Kidney (tissue), 14 donors: ENCODE data around the gene ZNF107. TPM values are rescaled to one million over a fixed set of nuclear protein-coding genes. Genes with fewer than 3 reads are reported as not detected.

Experiments
- DNase-seq, 5 donors: peaks; one replicate each; pipeline ENCODE4 v3.0.0-alpha.2; 2013 to 2020
- FAIRE-seq: peaks from 2 replicates; lab custom pipeline; 2012; peaks lifted over from hg19 to GRCh38; lab: Jason Lieb, UNC
- H3K27ac ChIP-seq, 2 donors: one replicate each; pipeline ENCODE4 v1.7.0; 2013; ENCODE audit warnings: low read depth in 2 of 2, low read length in 2 of 2, inconsistent platforms in 1 of 2
- H3K27me3 ChIP-seq: one replicate; pipeline ENCODE4 v1.7.1; 2013; ENCODE audit warnings: low read length, inconsistent platforms; ENCODE audit not compliant: control insufficient read depth, insufficient read depth
- H3K36me3 ChIP-seq, 3 donors: one replicate each; pipeline versions ENCODE4 v1.7.0 to v1.7.1; 2013; ENCODE audit warnings: low read length in 3 of 3, control low read depth in 1 of 3, inconsistent platforms in 1 of 3; ENCODE audit not compliant: insufficient read depth in 3 of 3, control insufficient read depth in 2 of 3
- H3K4me1 ChIP-seq, 3 donors: one replicate each; pipeline versions ENCODE4 v1.7.0 to v1.7.1; 2013; ENCODE audit warnings: low read length in 3 of 3, inconsistent platforms in 1 of 3, low read depth in 1 of 3; ENCODE audit not compliant: control insufficient read depth in 2 of 3, insufficient read depth in 2 of 3
- H3K4me3 ChIP-seq, 3 donors: one replicate each; pipeline versions ENCODE4 v1.7.0 to v1.8.1; 2013; ENCODE audit warnings: low read length in 3 of 3, control low read depth in 1 of 3, inconsistent platforms in 1 of 3
- H3K9ac ChIP-seq, 3 donors: one replicate each; pipeline versions ENCODE4 v1.7.0 to v1.7.1; 2013; ENCODE audit warnings: low read length in 3 of 3, control low read depth in 1 of 3, inconsistent platforms in 1 of 3
- H3K9me3 ChIP-seq, 3 donors: one replicate each; pipeline versions ENCODE4 v1.7.0 to v1.7.1; 2013; ENCODE audit warnings: low read length in 3 of 3, control low read depth in 1 of 3, inconsistent platforms in 1 of 3; ENCODE audit not compliant: control insufficient read depth in 2 of 3, insufficient read depth in 1 of 3
- intact Hi-C: fragments of 100-400 bp; cut with DNase I; formaldehyde crosslinking; loops from one replicate; pipeline ENCODE4 v1.11.1; 2022
- microRNA-seq: library from miRNA; unstranded; fragments of <30 nt; microRNA quantifications from one replicate; pipeline ENCODE4 v1.2.0, GENCODE V29; 2020
- polyA plus RNA-seq: library from polyadenylated mRNA; stranded (reverse); fragments of 350-450 nt; fragmentation: Illumina TruSeq; extraction: RNeasy Lipid Tissue Mini Kit (QIAGEN cat#74804); gene quantifications from one replicate; pipeline ENCODE4 v1.2.3, GENCODE V29; 2014; ENCODE audit warnings: low read depth, low replicate concordance; ENCODE audit not compliant: insufficient read depth
- total RNA-seq: library from RNA; stranded (reverse); fragmentation: NEBNext Ultra II Directional; extraction: Animal tissue kit (Norgen Biotek cat#: 25700); gene quantifications from one replicate; pipeline ENCODE4 v1.2.1, GENCODE V29; 2021
- TF ChIP-seq, protein P1 (sequence below): IDR thresholded peaks from 3 replicates; pipeline ENCODE4 v1.5.1; 2012; ENCODE audit warnings: mild to moderate bottlenecking, moderate library complexity, borderline replicate concordance; ENCODE audit not compliant: insufficient read depth; ENCODE audit errors: extremely low read depth
- donor health status: control.
- donor health status: control.
- donor health status: control.
- donor health status: control.
- donor health status: control.
- donor health status: DM: yes; HTN: yes; CAD: no.
- donor health status: Normal renal cell carcinoma (clear cell type).

Gene ZNF107
- total and polyA plus RNA-seq, 2 donors from 2014 or later: 0.80 to 8.0 TPM

DNA sequence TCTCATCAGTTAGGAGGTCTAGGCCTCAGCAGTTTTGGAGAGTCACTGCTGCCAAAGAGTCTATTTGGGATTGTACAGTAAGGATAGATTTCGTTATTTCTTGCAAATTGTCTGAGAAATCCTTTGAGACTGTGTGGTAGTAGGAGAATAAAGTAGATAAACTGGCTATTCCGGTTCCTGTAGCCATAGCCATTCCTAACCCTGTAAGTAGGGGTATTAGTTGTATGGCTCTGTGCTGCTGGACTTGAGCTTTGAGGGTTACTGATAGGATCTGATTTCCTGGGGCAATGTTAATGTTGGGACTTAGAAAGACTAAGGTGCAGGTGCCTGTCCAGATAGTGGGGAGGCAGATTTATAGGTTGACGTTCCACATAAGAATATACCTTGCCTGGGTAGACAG, 92.2 kb downstream of the ZNF107 start:
- H3K36me3 ChIP-seq: no peaks in the 10 kb centered on the region
- H3K27me3 ChIP-seq: no peaks in the 10 kb centered on the region
- no peak overlapping the region for H3K27ac ChIP-seq
- FAIRE-seq (no peak), DNase-seq (peak in 2 of 5 donors; percentile 3 to 29)
- TF ChIP-seq, protein P1, sequence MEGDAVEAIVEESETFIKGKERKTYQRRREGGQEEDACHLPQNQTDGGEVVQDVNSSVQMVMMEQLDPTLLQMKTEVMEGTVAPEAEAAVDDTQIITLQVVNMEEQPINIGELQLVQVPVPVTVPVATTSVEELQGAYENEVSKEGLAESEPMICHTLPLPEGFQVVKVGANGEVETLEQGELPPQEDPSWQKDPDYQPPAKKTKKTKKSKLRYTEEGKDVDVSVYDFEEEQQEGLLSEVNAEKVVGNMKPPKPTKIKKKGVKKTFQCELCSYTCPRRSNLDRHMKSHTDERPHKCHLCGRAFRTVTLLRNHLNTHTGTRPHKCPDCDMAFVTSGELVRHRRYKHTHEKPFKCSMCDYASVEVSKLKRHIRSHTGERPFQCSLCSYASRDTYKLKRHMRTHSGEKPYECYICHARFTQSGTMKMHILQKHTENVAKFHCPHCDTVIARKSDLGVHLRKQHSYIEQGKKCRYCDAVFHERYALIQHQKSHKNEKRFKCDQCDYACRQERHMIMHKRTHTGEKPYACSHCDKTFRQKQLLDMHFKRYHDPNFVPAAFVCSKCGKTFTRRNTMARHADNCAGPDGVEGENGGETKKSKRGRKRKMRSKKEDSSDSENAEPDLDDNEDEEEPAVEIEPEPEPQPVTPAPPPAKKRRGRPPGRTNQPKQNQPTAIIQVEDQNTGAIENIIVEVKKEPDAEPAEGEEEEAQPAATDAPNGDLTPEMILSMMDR: no peak
- no peaks in the 10 kb centered on the region for H3K4me1 ChIP-seq
- intact Hi-C loops: no loop called here
- H3K4me3 ChIP-seq: no peak overlapping the region
- H3K9me3 ChIP-seq: no peaks in the 10 kb centered on the region
- no peak overlapping the region for H3K9ac ChIP-seq

Small RNAs within 50 kb of the gene (microRNA-seq; reads per million reads assigned to microRNA genes)
- not detected for gene MIR6839

Other genes with a start within 250 kb of the ZNF107 start
- gene ZNF680, start 103.1 kb upstream of the ZNF107 start, total RNA-seq: 20.7 TPM
- gene ZNF680, start 103.1 kb upstream of the ZNF107 start, polyA plus RNA-seq: 7.3 TPM
- 9.9 TPM for gene ZNF138, start 128.3 kb downstream of the ZNF107 start, total RNA-seq
- gene ZNF138, start 128.3 kb downstream of the ZNF107 start, polyA plus RNA-seq: 6.3 TPM
- gene ZNF273, start 237.1 kb downstream of the ZNF107 start, total RNA-seq: 5.4 TPM
- gene ZNF273, start 237.1 kb downstream of the ZNF107 start, polyA plus RNA-seq: 1.7 TPM